Mucosa of descending colon (tissue), 3 donors: ENCODE results near the gene ZNF892. TPM values are rescaled to one million over a fixed set of nuclear protein-coding genes. Genes with fewer than 3 reads are reported as not detected.

Source experiments
- ATAC-seq: fragments of 200-7000 bp; cut with Tn5 transposase; one replicate; pipeline ENCODE4 v1.9.1; 2020; ENCODE audit warnings: mild to moderate bottlenecking, moderate library complexity
- DNase-seq, 3 donors: peaks; one replicate each; pipeline ENCODE4 v3.0.0-alpha.2; 2020
- H3K36me3 ChIP-seq: fragments of 200-600 bp; one replicate; pipeline ENCODE4 v1.8.0; 2021; ENCODE audit warnings: low read depth, mild to moderate bottlenecking
- H3K4me1 ChIP-seq: fragments of 200-600 bp; one replicate; pipeline ENCODE4 v1.8.0; 2021; ENCODE audit warnings: low read depth, mild to moderate bottlenecking
- H3K4me3 ChIP-seq: fragments of 200-600 bp; one replicate; pipeline ENCODE4 v1.8.0; 2021; ENCODE audit warnings: mild to moderate bottlenecking
- H3K9me3 ChIP-seq: fragments of 200-600 bp; one replicate; pipeline ENCODE4 v1.8.0; 2021; ENCODE audit warnings: mild to moderate bottlenecking
- intact Hi-C, 2 donors: fragments of 100-400 bp; cut with DNase I in 1 of 2; cut with micrococcal nuclease in 1 of 2; formaldehyde crosslinking; loops; one replicate each; pipeline versions ENCODE4 v1.11.0 to v1.11.1; 2022; cut with DNase I, micrococcal nuclease
- total RNA-seq, 3 donors: library from RNA; stranded (reverse); fragmentation: NEBNext Ultra II Directional in 2 of 3; extraction: Animal tissue kit (Norgen Biotek cat#: 25700) in 2 of 3; gene quantifications; one replicate each; pipeline versions ENCODE4 v1.2.1 to v1.2.4, GENCODE V29; 2021 to 2023
- TF ChIP-seq, protein P1 (sequence below): fragments of 200-600 bp; IDR thresholded peaks from one replicate; pipeline ENCODE4 v1.8.0; 2022; ENCODE audit warnings: antibody characterized with exemption, mild to moderate bottlenecking
- donor health status: DM: no; HTN: no; CAD: no; lungs with moderate emphysema.
- donor health status: DM: no; HTN: no; CAD: no.
- donor health status: DM: no; HTN: yes; CAD: no.

ZNF892 gene
- total RNA-seq, 3 donors from 2014 or later, result 1.5 to 5.6 (median 1.7) TPM

- intact Hi-C loops, result loop anchor here in 1 of 2 donors (10.0 kb wide), 1 partner anchor 83 kb away; no protein-coding TSS in a partner anchor
- no peak for DNase-seq
These were observed 24.9 kb downstream of the ZNF892 start for GRCh38 chr2:95232232-95232631.

DNA sequence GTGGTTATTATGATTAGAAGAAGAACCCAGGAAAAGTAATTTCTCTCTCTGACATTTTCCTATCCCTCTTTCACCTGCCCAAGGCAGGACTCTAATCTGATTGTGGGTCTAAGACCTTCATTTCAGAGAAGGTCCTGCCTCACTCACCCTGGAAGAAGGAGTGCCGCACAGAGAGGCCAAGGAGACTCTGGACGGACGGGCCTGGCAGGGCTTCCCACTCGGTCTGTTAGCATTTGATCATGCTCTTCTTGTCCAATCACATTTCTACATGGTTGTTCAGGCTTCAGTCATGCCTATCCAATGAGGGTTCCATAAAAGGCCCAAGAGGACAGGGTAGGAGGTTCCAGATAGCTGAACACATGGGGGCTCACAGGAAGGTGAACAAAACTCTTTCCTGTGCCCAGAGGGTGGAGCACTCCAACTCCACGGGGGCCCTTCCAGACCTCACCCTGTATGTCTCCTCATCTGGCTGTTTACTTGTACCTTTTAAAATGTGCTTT lies 27.0 kb downstream of the ZNF892 start:
- ATAC-seq (no peak), DNase-seq (no peak)
- TF ChIP-seq, protein P1, sequence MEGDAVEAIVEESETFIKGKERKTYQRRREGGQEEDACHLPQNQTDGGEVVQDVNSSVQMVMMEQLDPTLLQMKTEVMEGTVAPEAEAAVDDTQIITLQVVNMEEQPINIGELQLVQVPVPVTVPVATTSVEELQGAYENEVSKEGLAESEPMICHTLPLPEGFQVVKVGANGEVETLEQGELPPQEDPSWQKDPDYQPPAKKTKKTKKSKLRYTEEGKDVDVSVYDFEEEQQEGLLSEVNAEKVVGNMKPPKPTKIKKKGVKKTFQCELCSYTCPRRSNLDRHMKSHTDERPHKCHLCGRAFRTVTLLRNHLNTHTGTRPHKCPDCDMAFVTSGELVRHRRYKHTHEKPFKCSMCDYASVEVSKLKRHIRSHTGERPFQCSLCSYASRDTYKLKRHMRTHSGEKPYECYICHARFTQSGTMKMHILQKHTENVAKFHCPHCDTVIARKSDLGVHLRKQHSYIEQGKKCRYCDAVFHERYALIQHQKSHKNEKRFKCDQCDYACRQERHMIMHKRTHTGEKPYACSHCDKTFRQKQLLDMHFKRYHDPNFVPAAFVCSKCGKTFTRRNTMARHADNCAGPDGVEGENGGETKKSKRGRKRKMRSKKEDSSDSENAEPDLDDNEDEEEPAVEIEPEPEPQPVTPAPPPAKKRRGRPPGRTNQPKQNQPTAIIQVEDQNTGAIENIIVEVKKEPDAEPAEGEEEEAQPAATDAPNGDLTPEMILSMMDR, result no peak
- Histone ChIP-seq H3K4me1 (no peaks in the 10 kb centered on the region), H3K9me3 (peaks cover 3% of the 10 kb centered on the region), H3K36me3 (no peaks in the 10 kb centered on the region), H3K4me3 (no peak overlapping the region)
- intact Hi-C loops, result loop anchor here in 1 of 2 donors (10.0 kb wide), 1 partner anchor 80 kb away; no protein-coding TSS in a partner anchor

More at GRCh38 chr2:95232232-95232631, 24.9 kb downstream of the ZNF892 start:
- Histone ChIP-seq H3K36me3 (no peaks in the 10 kb centered on the region), H3K9me3 (peaks cover 3% of the 10 kb centered on the region), H3K4me1 (no peaks in the 10 kb centered on the region), H3K4me3 (no peak overlapping the region)
- no peak for ATAC-seq
- TF ChIP-seq, protein P1, result no peak

GRCh38 chr2:95234816-95235215 lies 27.5 kb downstream of the ZNF892 start:
- ATAC-seq, result no peak
- DNase-seq, result no peak
- TF ChIP-seq, protein P1, result no peak
- H3K36me3 ChIP-seq, result no peaks in the 10 kb centered on the region
- H3K4me1 ChIP-seq, result no peaks in the 10 kb centered on the region
- H3K4me3 ChIP-seq, result no peak overlapping the region
- H3K9me3 ChIP-seq, result peaks cover 3% of the 10 kb centered on the region
- intact Hi-C loops, result loop anchor here in 1 of 2 donors (10.0 kb wide), 1 partner anchor 80 kb away; no protein-coding TSS in a partner anchor

DNA sequence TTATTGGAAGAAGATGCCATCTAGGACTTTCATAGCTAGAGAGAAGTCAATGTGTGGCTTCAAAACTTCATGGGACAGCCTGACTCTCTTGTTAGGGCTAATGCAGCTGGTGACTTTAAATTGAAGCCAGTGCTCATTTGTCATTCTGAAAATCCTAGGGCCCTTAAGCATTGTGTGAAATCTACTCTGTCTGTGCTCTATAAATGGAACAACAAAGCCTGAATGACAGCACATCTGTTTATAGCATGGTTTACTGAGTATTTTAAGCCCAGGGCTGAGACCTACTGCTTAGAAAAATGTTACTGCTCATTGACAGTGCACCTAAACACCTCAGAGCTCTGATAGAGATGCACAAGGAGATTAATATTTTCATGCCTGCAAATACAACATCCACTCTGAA lies 30.8 kb downstream of the ZNF892 start:
- TF ChIP-seq, protein P1, result no peak
- ATAC-seq (no peak), DNase-seq (no peak)
- Histone ChIP-seq H3K4me3 (no peak overlapping the region), H3K9me3 (peaks cover 20% of the 10 kb centered on the region), H3K4me1 (no peaks in the 10 kb centered on the region), H3K36me3 (no peaks in the 10 kb centered on the region)
- intact Hi-C loops, result loop anchor here in 1 of 2 donors (10.0 kb wide), 1 partner anchor 77 kb away; no protein-coding TSS in a partner anchor

DNA sequence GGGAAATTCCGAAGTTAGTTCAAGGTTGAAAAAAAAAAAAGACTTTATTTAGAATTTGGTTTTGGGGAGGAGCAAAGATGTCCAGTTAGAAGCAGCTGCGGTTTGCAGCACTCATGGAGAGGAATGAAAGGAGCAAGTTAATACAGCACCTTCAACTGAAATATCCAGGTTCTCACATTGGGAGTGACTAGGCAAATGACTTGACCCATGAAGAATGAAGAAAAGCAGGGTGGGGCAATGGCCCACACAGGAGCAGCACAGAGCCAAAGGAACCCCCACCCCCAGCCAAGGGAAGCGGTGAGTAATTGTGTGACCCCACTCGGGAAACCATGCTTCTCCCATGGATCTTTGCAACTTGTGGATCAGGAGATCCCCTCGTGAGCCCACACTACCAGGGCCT lies 32.8 kb downstream of the ZNF892 start:
- TF ChIP-seq, protein P1, result no peak
- Histone ChIP-seq H3K4me3 (no peak overlapping the region), H3K4me1 (no peaks in the 10 kb centered on the region), H3K9me3 (peaks cover 20% of the 10 kb centered on the region), H3K36me3 (no peaks in the 10 kb centered on the region)
- no peak for DNase-seq
- ATAC-seq, result no peak
- intact Hi-C loops, result no loop called here
